ENCODE data around the gene RMDN2. TPM values are rescaled to one million over a fixed set of nuclear protein-coding genes. Genes with fewer than 3 reads are reported as not detected.

RMDN2 gene
- total RNA-seq, 2 donors from 2014 or later, result 3.9 to 4.9 TPM

DNA sequence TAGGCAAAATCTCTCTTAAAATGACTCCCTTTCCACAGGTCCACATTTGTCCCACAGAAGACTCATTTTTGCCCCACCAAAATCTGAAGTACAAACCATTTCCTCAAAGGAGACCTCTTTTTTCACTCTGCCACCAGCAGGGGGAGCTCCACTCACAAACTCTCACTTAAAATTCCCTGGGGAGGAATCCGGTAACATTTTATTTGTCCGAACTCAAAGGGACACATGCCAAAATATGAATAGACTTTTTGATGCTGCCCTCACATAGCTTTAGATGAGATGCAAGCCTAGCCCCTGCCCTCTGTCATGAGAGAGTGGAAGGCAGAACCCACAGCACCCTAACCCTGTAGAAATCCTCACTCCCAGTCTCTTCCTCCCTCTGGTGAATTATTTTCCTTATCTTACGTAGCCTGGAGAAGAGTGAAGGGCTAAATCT is 57.1 kb downstream of the RMDN2 start:
- Mint-ChIP-seq H3K27ac (no peak overlapping the region), H3K9me3 (peaks cover 11% of the 10 kb centered on the region), H3K4me1 (peaks cover 5% of the 10 kb centered on the region), H3K36me3 (ENCODE audit: low read depth) (peaks cover 6% of the 10 kb centered on the region), H3K4me3 (peak overlapping the region; percentile 35), H3K27me3 (ENCODE audit: insufficient read depth) (no peaks in the 10 kb centered on the region)
- peak; percentile 90 for DNase-seq
- Histone ChIP-seq H3K27me3 (ENCODE audit: control insufficient read depth, insufficient read depth, low read length, poor library complexity, severe bottlenecking) (no peaks in the 10 kb centered on the region), H3K27ac (ENCODE audit: low read depth, low read length) (no peak overlapping the region), H3K4me1 (ENCODE audit: control insufficient read depth, insufficient read depth, low read length) (no peaks in the 10 kb centered on the region), H3K36me3 (ENCODE audit: control insufficient read depth, insufficient read depth, low read length) (no peaks in the 10 kb centered on the region), H3K9me3 (ENCODE audit: control insufficient read depth, low read length) (peaks cover 5% of the 10 kb centered on the region), H3K9ac (ENCODE audit: extremely low read depth, low read length, poor library complexity, severe bottlenecking) (no peak overlapping the region), H3K4me3 (ENCODE audit: low read length) (peak overlapping the region; percentile 56)
- 10 to 36% methylated on average over 2 to 3 of the region's 3 CpGs for WGBS, 2 experiments (ENCODE audit: insufficient coverage in 1 of 2, insufficient read length in 1 of 2)
- TF ChIP-seq, protein P1, sequence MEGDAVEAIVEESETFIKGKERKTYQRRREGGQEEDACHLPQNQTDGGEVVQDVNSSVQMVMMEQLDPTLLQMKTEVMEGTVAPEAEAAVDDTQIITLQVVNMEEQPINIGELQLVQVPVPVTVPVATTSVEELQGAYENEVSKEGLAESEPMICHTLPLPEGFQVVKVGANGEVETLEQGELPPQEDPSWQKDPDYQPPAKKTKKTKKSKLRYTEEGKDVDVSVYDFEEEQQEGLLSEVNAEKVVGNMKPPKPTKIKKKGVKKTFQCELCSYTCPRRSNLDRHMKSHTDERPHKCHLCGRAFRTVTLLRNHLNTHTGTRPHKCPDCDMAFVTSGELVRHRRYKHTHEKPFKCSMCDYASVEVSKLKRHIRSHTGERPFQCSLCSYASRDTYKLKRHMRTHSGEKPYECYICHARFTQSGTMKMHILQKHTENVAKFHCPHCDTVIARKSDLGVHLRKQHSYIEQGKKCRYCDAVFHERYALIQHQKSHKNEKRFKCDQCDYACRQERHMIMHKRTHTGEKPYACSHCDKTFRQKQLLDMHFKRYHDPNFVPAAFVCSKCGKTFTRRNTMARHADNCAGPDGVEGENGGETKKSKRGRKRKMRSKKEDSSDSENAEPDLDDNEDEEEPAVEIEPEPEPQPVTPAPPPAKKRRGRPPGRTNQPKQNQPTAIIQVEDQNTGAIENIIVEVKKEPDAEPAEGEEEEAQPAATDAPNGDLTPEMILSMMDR (conservative IDR thresholded peaks at IDR 0.05), result peak; percentile 97

DNA sequence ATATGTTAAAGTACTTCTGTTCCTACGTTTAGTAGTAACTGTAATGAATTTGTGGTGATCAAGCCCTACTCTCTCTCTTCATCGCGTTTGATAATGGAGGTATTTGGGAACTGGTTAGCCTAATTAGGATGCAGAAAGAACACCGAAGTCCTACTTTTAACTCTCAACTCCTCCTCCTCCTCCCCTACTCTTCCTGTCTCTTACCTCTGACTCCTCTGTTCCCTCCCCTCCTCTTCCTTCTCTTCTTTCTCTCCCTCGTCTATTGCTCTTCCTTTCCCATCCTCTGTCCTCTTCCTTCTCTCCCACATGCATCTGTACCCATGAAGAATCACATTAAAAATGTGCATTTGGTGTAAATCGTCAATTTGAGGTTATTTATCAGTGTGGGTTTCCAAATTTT is 57.8 kb downstream of the RMDN2 start:
- H3K4me3 ChIP-seq (ENCODE audit: low read length), result no peak overlapping the region
- peaks cover 5% of the 10 kb centered on the region for H3K4me1 Mint-ChIP-seq
- TF ChIP-seq, protein P1 (conservative IDR thresholded peaks at IDR 0.05), result no peak
- H3K27me3 ChIP-seq (ENCODE audit: control insufficient read depth, insufficient read depth, low read length, poor library complexity, severe bottlenecking), result no peaks in the 10 kb centered on the region
- H3K36me3 ChIP-seq (ENCODE audit: control insufficient read depth, insufficient read depth, low read length), result no peaks in the 10 kb centered on the region
- no peak overlapping the region for H3K27ac ChIP-seq (ENCODE audit: low read depth, low read length)
- 67 to 83% methylated on average over 1 to 6 of the region's 6 CpGs for WGBS, 2 experiments (ENCODE audit: insufficient coverage in 1 of 2, insufficient read length in 1 of 2)
- no peak overlapping the region for H3K27ac Mint-ChIP-seq
- H3K36me3 Mint-ChIP-seq (ENCODE audit: low read depth), result peaks cover 6% of the 10 kb centered on the region
- no peak for DNase-seq
- no peaks in the 10 kb centered on the region for H3K27me3 Mint-ChIP-seq (ENCODE audit: insufficient read depth)
- no peak overlapping the region for H3K9ac ChIP-seq (ENCODE audit: extremely low read depth, low read length, poor library complexity, severe bottlenecking)
- H3K4me3 Mint-ChIP-seq, result no peak overlapping the region
- H3K9me3 ChIP-seq (ENCODE audit: control insufficient read depth, low read length), result peaks cover 5% of the 10 kb centered on the region
- H3K9me3 Mint-ChIP-seq, result peaks cover 7% of the 10 kb centered on the region
- no peaks in the 10 kb centered on the region for H3K4me1 ChIP-seq (ENCODE audit: control insufficient read depth, insufficient read depth, low read length)

DNA sequence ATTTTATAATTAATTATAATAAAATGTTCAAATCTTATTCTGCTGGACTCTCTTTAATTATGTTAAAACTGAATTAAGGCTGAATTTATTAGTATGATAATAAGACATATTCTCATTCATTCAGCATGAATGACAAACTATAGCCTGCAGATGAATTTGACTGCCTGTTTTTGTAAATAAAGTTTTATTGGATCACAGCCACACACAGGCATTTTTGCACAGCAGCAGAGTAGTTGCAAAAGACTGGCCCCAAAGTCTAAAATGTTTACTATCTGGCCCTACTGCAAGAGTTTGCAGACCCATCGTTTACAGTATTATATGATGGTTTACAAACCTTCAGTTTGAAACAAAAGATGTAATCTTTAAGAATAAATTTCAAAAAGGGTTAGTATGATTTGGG is 58.6 kb downstream of the RMDN2 start:
- Histone ChIP-seq H3K36me3 (ENCODE audit: control insufficient read depth, insufficient read depth, low read length) (no peaks in the 10 kb centered on the region), H3K4me1 (ENCODE audit: control insufficient read depth, insufficient read depth, low read length) (no peaks in the 10 kb centered on the region), H3K9me3 (ENCODE audit: control insufficient read depth, low read length) (no peaks in the 10 kb centered on the region), H3K4me3 (ENCODE audit: low read length) (no peak overlapping the region), H3K27ac (ENCODE audit: low read depth, low read length) (no peak overlapping the region), H3K27me3 (ENCODE audit: control insufficient read depth, insufficient read depth, low read length, poor library complexity, severe bottlenecking) (no peaks in the 10 kb centered on the region), H3K9ac (ENCODE audit: extremely low read depth, low read length, poor library complexity, severe bottlenecking) (no peak overlapping the region)
- H3K4me1 Mint-ChIP-seq, result peaks cover 5% of the 10 kb centered on the region
- H3K4me3 Mint-ChIP-seq, result no peak overlapping the region
- H3K27ac Mint-ChIP-seq, result no peak overlapping the region
- no peak for DNase-seq
- TF ChIP-seq, protein P1 (conservative IDR thresholded peaks at IDR 0.05), result no peak
- H3K27me3 Mint-ChIP-seq (ENCODE audit: insufficient read depth), result no peaks in the 10 kb centered on the region
- H3K9me3 Mint-ChIP-seq, result peaks cover 1% of the 10 kb centered on the region
- 94% methylated on average over 1 of the region's 1 CpG; no CpG with 5 or more reads in 1 of the 2 experiments for WGBS, 2 experiments (ENCODE audit: insufficient coverage in 1 of 2, insufficient read length in 1 of 2)
- peaks cover 4% of the 10 kb centered on the region for H3K36me3 Mint-ChIP-seq (ENCODE audit: low read depth)
